Testis (tissue), 3 donors: Measurements from ENCODE around the gene GCNT2. TPM values are rescaled to one million over a fixed set of nuclear protein-coding genes. Genes with fewer than 3 reads are reported as not detected.
"Not testable (repeated sequence)": the region's sequence is repeated elsewhere in the genome, so short reads cannot be mapped to it uniquely, and the experiment has no call there.

Experiments used
- DNase-seq: peaks from one replicate; pipeline ENCODE4 v3.0.0-alpha.2; 2019
- H3K27ac ChIP-seq, 2 donors: fragments of 200-600 bp; sonication (generic); one replicate each; pipeline ENCODE4 v1.5.1; 2019
- H3K27me3 ChIP-seq: fragments of 200-600 bp; sonication (generic); one replicate; pipeline ENCODE4 v1.5.1; 2019
- H3K36me3 ChIP-seq: fragments of 200-600 bp; sonication (generic); one replicate; pipeline ENCODE4 v1.5.1; 2017; ENCODE audit warnings: low read depth; ENCODE audit errors: missing control alignments
- H3K4me1 ChIP-seq: fragments of 200-600 bp; sonication (generic); one replicate; pipeline ENCODE4 v1.5.1; 2019
- H3K4me3 ChIP-seq, 2 donors: fragments of 200-600 bp; sonication (generic); one replicate each; pipeline ENCODE4 v1.5.1; 2017 to 2019
- H3K9me3 ChIP-seq: fragments of 200-600 bp; sonication (generic); one replicate; pipeline ENCODE4 v1.5.1; 2017
- POLR2A ChIP-seq: fragments of 450-650 bp; IDR thresholded peaks from one replicate; pipeline ENCODE4 v1.6.1; 2017; ENCODE audit warnings: antibody characterized with exemption, mild to moderate bottlenecking, moderate library complexity
- WGBS, 2 donors: methylation state at CpG; one replicate each; pipeline ENCODE4 v1.1.5; 2018; 5-methylcytosine and 5-hydroxymethylcytosine counted together
- intact Hi-C: fragments of 100-400 bp; cut with DNase I; formaldehyde crosslinking; loops from one replicate; pipeline ENCODE4 v1.15.1; 2023; ENCODE audit warnings: low total_unique reads
- polyA plus RNA-seq: library from polyadenylated mRNA; stranded (reverse); fragments of 350-450 nt; fragmentation: Illumina TruSeq; extraction: RNeasy Lipid Tissue Mini Kit (QIAGEN cat#74804); gene quantifications from one replicate; pipeline ENCODE4 v1.2.3, GENCODE V29; 2014; ENCODE audit warnings: low read depth, low replicate concordance; ENCODE audit not compliant: insufficient read depth
- total RNA-seq, 2 donors: library from RNA; depleted of rRNA; stranded (reverse); fragments of >200 nt; gene quantifications; one replicate each; pipeline ENCODE4 v1.2.3, GENCODE V29; 2016
- TF ChIP-seq, protein P1 (sequence below), 3 experiments: fragments of 450-650 bp in 2 of 3; fragments of 200-600 bp in 1 of 3; sonication (generic) in 1 of 3; IDR thresholded peaks; one replicate each; pipeline ENCODE4 v1.5.1; 2016 to 2019; ENCODE audit warnings: antibody characterized with exemption in 3 of 3, mild to moderate bottlenecking in 2 of 3, moderate library complexity in 1 of 3

Gene GCNT2
- total and polyA plus RNA-seq, 3 donors from 2014 or later: 12.8 to 28.0 (median 17.0) TPM

DNA sequence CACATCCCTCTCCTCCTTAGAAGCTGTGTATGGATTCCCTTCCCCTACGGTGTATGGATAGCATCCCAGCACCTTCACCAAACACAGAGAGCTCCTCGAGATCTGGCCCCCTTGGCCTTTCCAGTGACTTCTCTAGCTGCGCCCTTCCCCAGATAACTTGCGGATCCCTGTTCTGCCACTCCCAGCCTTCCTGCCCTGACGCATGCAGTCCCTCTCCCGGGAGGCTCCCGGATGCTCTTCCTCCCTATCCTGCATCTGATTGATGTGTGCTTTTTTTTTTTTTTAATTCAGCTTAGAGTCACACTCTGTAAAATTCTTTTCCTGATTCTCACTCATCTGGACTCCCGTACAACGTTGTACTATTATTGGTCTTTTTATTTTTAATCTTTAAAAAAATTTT, 44.8 kb downstream of the GCNT2 start:
- no peak for DNase-seq
- H3K4me3 ChIP-seq: no peak overlapping the region
- no peak for TF ChIP-seq POLR2A
- TF ChIP-seq, protein P1, sequence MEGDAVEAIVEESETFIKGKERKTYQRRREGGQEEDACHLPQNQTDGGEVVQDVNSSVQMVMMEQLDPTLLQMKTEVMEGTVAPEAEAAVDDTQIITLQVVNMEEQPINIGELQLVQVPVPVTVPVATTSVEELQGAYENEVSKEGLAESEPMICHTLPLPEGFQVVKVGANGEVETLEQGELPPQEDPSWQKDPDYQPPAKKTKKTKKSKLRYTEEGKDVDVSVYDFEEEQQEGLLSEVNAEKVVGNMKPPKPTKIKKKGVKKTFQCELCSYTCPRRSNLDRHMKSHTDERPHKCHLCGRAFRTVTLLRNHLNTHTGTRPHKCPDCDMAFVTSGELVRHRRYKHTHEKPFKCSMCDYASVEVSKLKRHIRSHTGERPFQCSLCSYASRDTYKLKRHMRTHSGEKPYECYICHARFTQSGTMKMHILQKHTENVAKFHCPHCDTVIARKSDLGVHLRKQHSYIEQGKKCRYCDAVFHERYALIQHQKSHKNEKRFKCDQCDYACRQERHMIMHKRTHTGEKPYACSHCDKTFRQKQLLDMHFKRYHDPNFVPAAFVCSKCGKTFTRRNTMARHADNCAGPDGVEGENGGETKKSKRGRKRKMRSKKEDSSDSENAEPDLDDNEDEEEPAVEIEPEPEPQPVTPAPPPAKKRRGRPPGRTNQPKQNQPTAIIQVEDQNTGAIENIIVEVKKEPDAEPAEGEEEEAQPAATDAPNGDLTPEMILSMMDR (IDR thresholded peaks at IDR 0.05): no peak
- H3K27ac ChIP-seq: no peak overlapping the region
- intact Hi-C loops: no loop called here
- H3K36me3 ChIP-seq: no peaks in the 10 kb centered on the region
- WGBS, 2 donors: 58 to 65% methylated on average over 9 of the region's 9 CpGs
- no peaks in the 10 kb centered on the region for H3K4me1 ChIP-seq
- no peaks in the 10 kb centered on the region for H3K27me3 ChIP-seq
- H3K9me3 ChIP-seq: no peaks in the 10 kb centered on the region

DNA sequence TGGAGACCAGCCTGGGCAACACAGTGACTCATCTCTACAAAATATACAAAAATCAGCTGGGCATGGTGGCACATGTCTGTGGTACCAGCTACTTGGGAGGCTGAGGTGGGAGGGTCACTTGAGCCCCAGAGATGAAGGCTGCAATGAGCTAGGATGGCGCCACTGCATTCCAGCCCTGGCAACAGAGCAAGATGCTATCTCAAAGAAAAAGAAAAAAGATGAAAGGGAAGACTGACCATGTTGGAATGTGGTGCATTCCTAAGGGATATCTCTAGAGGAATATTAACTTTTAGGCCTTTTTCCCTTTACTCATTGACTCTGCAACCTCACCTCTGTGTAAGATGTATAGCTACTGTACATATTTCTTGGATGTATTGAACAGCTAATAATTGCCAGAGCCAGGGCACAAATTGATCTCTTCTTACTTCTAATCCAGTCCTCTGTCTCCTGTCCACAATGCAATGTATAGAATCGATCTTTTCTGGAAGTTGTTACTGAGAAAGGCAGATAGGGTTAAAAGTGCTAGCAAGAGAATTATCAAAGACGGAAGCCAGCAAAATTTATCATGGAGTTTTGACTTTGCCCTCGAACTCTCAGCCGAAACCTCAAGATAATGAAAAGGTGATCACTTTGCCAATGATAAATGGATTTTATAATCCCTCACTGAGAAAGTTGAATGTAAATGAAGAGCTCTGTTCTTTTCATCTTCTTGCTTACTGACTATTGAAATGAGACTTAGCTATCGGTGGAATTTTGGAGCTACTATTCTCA, 46.3 kb downstream of the GCNT2 start:
- no peaks in the 10 kb centered on the region for H3K4me1 ChIP-seq
- DNase-seq: no peak
- no peaks in the 10 kb centered on the region for H3K9me3 ChIP-seq
- H3K27me3 ChIP-seq: no peaks in the 10 kb centered on the region
- intact Hi-C loops: no loop called here
- H3K36me3 ChIP-seq: no peaks in the 10 kb centered on the region
- H3K4me3 ChIP-seq: no peak overlapping the region
- H3K27ac ChIP-seq: no peak overlapping the region
- TF ChIP-seq POLR2A: no peak
- TF ChIP-seq, protein P1 (IDR thresholded peaks at IDR 0.05): no peak
- 58 to 72% methylated on average over 6 of the region's 6 CpGs for WGBS, 2 donors

DNA sequence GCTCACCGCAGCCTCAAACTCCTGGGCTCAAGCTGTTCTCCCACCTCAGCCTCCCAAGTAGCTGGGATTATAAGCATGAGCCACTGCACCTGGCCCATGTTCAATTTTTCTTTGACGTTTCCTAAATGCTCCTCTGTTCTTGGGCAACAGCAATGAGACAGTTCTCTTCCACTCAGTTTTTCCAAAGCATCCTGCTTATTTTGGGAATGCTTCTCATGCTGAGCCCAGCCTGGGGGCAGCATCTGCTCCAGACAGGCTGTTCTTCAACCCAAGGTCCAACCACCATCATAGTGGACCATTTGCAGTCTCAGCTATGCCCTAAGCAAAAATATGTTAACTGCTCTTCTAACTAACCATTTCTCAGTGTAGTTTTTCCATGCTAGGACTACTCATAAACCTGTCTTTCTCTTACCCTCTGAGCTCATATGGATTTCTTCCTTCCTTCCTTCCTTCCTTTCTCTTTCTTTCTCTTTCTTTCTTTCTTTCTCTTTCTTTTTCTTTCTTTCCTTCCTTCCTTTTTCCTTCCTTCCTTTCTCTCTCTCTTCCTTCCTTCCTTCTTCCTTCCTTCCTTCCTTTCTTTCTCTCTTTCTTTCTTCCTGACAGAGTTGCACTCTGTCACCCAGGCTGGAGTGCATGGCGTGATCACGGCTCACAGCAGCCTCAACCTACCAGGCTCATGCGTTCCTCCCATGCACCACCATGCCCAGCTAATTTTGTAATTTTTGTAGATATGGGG, 48.4 kb downstream of the GCNT2 start:
- DNase-seq: no peak
- intact Hi-C loops: no loop called here
- H3K4me3 ChIP-seq: no peak overlapping the region
- no peaks in the 10 kb centered on the region for H3K27me3 ChIP-seq
- H3K9me3 ChIP-seq: no peaks in the 10 kb centered on the region
- TF ChIP-seq, protein P1 (IDR thresholded peaks at IDR 0.05): no peak
- TF ChIP-seq POLR2A: no peak
- no peaks in the 10 kb centered on the region for H3K4me1 ChIP-seq
- no peaks in the 10 kb centered on the region for H3K36me3 ChIP-seq
- 79 to 89% methylated on average over 5 of the region's 5 CpGs for WGBS, 2 donors
- no peak overlapping the region for H3K27ac ChIP-seq

DNA sequence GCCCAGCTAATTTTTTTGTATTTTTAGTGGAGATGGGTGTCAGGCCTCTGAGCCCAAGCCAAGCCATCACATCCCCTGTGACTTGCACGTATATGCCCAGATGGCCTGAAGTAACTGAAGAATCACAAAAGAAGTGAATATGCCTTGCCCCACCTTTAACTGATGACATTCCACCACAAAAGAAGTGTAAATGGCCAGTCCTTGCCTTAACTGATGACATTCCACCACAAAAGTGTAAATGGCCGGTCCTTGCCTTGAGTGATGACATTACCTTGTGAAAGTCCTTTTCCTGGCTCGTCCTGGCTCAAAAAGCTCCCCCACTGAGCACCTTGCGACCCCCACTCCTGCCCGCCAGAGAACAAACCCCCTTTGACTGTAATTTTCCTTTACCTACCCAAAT, 54.4 kb downstream of the GCNT2 start:
- intact Hi-C loops, H3K4me1 ChIP-seq, DNase-seq, H3K36me3 ChIP-seq, H3K9me3 ChIP-seq, H3K4me3 ChIP-seq, H3K27me3 ChIP-seq, H3K27ac ChIP-seq: not testable (repeated sequence)
- 83 to 85% methylated on average over 5 of the region's 5 CpGs for WGBS, 2 donors

DNA sequence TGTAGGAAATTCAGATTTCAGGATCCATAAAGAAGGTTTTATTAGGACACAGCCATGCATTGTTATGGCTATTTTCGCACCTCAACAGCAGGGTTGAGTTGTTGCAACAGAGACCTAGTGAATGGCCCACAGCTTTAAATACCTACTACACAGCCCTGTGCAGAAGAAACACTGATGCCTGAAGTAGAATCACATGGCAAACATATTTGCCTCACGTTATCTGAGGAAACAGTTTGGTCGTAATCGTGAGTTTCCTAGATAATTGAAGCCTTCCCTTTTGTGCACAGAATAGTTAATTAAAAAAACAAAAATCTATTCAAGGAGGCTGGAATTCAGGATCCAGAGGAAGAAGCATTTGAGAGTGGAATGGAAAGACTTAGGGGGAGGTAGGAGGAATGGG, 55.1 kb downstream of the GCNT2 start:
- no peak overlapping the region for H3K27ac ChIP-seq
- WGBS, 2 donors: 67 to 72% methylated on average over 4 of the region's 4 CpGs
- DNase-seq: no peak
- no peaks in the 10 kb centered on the region for H3K4me1 ChIP-seq
- intact Hi-C loops: no loop called here
- no peaks in the 10 kb centered on the region for H3K36me3 ChIP-seq
- no peaks in the 10 kb centered on the region for H3K9me3 ChIP-seq
- no peak for TF ChIP-seq POLR2A
- TF ChIP-seq, protein P1 (IDR thresholded peaks at IDR 0.05): no peak
- H3K27me3 ChIP-seq: no peaks in the 10 kb centered on the region
- no peak overlapping the region for H3K4me3 ChIP-seq
